ENCODE results near the gene MPPED2. TPM values are rescaled to one million over a fixed set of nuclear protein-coding genes. Genes with fewer than 3 reads are reported as not detected.

MPPED2 gene
- total RNA-seq, 1 donor from 2014 or later, result 1.6 TPM

DNA sequence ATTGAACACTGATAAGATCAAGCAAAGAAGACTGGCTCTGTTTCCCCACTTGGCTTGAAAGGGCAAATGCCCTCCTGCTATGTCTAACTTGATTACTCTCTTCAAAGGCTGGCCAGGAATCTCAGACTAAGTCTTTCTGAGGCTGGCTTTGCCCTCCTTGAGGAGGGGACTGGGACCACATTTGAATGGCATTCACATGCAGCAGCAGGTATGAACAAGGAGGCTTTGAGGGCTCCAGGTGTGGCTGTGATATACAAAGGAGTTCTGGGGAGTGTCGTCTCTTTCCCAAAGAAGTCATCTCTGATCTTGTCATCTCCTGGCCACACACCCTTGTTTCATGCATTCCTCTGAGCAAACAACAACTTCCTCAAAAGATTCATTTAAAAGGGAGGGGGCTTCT lies 132.4 kb downstream of the MPPED2 start:
- Histone ChIP-seq H3K9ac (ENCODE audit: low read length) (no peak overlapping the region), H2AFZ (ENCODE audit: low read depth, low read length) (no peak overlapping the region), H3K4me1 (ENCODE audit: insufficient read depth, low read length) (no peaks in the 10 kb centered on the region), H3K27ac (ENCODE audit: low read depth, low read length) (no peak overlapping the region), H3K4me2 (ENCODE audit: low read length) (no peak overlapping the region), H3K27me3 (ENCODE audit: insufficient read depth, low read length) (no peaks in the 10 kb centered on the region), H4K20me1 (ENCODE audit: insufficient read depth, low read length) (no peaks in the 10 kb centered on the region), H3K4me3 (ENCODE audit: insufficient read depth, low read depth, low read length) (no peak overlapping the region), H3K9me3 (ENCODE audit: insufficient read depth, low read depth, low read length) (no peaks in the 10 kb centered on the region), H3K36me3 (ENCODE audit: insufficient read depth, low read length) (no peaks in the 10 kb centered on the region), H3K79me2 (ENCODE audit: insufficient read depth, low read length) (no peaks in the 10 kb centered on the region)
- TF ChIP-seq, protein P1, sequence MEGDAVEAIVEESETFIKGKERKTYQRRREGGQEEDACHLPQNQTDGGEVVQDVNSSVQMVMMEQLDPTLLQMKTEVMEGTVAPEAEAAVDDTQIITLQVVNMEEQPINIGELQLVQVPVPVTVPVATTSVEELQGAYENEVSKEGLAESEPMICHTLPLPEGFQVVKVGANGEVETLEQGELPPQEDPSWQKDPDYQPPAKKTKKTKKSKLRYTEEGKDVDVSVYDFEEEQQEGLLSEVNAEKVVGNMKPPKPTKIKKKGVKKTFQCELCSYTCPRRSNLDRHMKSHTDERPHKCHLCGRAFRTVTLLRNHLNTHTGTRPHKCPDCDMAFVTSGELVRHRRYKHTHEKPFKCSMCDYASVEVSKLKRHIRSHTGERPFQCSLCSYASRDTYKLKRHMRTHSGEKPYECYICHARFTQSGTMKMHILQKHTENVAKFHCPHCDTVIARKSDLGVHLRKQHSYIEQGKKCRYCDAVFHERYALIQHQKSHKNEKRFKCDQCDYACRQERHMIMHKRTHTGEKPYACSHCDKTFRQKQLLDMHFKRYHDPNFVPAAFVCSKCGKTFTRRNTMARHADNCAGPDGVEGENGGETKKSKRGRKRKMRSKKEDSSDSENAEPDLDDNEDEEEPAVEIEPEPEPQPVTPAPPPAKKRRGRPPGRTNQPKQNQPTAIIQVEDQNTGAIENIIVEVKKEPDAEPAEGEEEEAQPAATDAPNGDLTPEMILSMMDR (IDR thresholded peaks at IDR 0.05; ENCODE audit: insufficient read depth, low read depth, low read length), result no peak
- no peak for TF ChIP-seq EZH2 (IDR thresholded peaks at IDR 0.05; ENCODE audit: insufficient read depth, low read length)
- no peak for DNase-seq (ENCODE audit: low read depth)
- H3K4me3 Mint-ChIP-seq (ENCODE audit: unreplicated experiment), result no peak overlapping the region
- FAIRE-seq, result no peak
- H3K4me1 Mint-ChIP-seq (ENCODE audit: low read depth, unreplicated experiment), result peaks cover 9% of the 10 kb centered on the region
- H3K27ac Mint-ChIP-seq (ENCODE audit: unreplicated experiment), result no peak overlapping the region
- peaks cover 3% of the 10 kb centered on the region for H3K9me3 Mint-ChIP-seq (ENCODE audit: unreplicated experiment)
- peaks cover 2% of the 10 kb centered on the region for H3K27me3 Mint-ChIP-seq (ENCODE audit: low read depth, unreplicated experiment)
- H3K36me3 Mint-ChIP-seq (ENCODE audit: low read depth, unreplicated experiment), result no peaks in the 10 kb centered on the region

DNA sequence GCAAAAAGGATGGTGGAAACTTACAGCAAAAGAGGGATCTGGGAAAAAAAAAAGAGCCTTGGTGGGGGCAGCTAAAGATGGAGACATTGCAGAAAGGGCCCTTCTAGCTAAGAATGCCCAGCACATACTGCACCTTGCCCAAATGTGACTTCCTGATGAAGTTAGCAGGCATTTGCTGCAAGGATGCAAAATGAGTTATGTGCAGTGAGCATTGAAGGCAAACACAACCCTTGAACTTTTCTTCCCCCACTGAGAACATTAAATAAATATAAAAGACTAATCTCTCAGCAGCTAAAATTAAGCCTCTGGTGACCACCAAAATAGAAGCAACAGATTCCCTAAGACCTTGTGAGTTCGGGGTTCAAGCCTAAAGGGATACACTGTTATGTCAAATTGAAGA lies 133.3 kb downstream of the MPPED2 start:
- no peaks in the 10 kb centered on the region for H3K4me1 ChIP-seq (ENCODE audit: insufficient read depth, low read length)
- FAIRE-seq, result no peak

DNA sequence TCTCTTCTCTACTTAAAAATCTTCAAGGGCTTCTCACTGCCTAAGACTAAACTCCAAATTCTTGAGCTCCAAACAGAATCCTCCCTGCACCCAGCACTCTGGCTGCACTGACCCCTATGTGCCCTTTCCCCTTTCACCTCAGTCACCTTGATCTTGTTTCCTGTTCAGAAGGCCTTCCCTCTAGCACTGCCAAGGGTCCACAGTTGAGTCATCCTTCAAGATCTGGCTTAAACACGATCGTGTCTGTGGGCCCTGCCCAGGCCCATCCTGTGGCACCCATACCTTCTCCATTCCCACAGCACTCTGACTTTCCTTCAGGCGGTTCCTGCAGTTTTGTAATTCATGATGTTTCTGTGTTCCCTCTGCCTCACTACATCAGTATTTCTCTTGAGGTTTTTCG lies 134.0 kb downstream of the MPPED2 start:
- Histone ChIP-seq H4K20me1 (ENCODE audit: insufficient read depth, low read length) (no peaks in the 10 kb centered on the region), H3K36me3 (ENCODE audit: insufficient read depth, low read length) (no peaks in the 10 kb centered on the region), H3K4me1 (ENCODE audit: insufficient read depth, low read length) (no peaks in the 10 kb centered on the region), H3K79me2 (ENCODE audit: insufficient read depth, low read length) (no peaks in the 10 kb centered on the region), H3K4me2 (ENCODE audit: low read length) (no peak overlapping the region), H3K4me3 (ENCODE audit: insufficient read depth, low read depth, low read length) (no peak overlapping the region), H3K9me3 (ENCODE audit: insufficient read depth, low read depth, low read length) (no peaks in the 10 kb centered on the region), H3K27me3 (ENCODE audit: insufficient read depth, low read length) (no peaks in the 10 kb centered on the region), H2AFZ (ENCODE audit: low read depth, low read length) (no peak overlapping the region), H3K9ac (ENCODE audit: low read length) (no peak overlapping the region), H3K27ac (ENCODE audit: low read depth, low read length) (no peak overlapping the region)
- no peak overlapping the region for H3K4me3 Mint-ChIP-seq (ENCODE audit: unreplicated experiment)
- H3K27me3 Mint-ChIP-seq (ENCODE audit: low read depth, unreplicated experiment), result peaks cover 2% of the 10 kb centered on the region
- DNase-seq (ENCODE audit: low read depth) (no peak), FAIRE-seq (no peak)
- no peak for TF ChIP-seq EZH2 (IDR thresholded peaks at IDR 0.05; ENCODE audit: insufficient read depth, low read length)
- TF ChIP-seq, protein P1 (IDR thresholded peaks at IDR 0.05; ENCODE audit: insufficient read depth, low read depth, low read length), result no peak
- H3K9me3 Mint-ChIP-seq (ENCODE audit: unreplicated experiment), result peaks cover 3% of the 10 kb centered on the region
- H3K27ac Mint-ChIP-seq (ENCODE audit: unreplicated experiment), result no peak overlapping the region
- H3K36me3 Mint-ChIP-seq (ENCODE audit: low read depth, unreplicated experiment), result no peaks in the 10 kb centered on the region
- peaks cover 9% of the 10 kb centered on the region for H3K4me1 Mint-ChIP-seq (ENCODE audit: low read depth, unreplicated experiment)

More for the DNA sequence above, 133.3 kb downstream of the MPPED2 start:
- H3K9me3 Mint-ChIP-seq (ENCODE audit: unreplicated experiment), result peaks cover 3% of the 10 kb centered on the region
- Histone ChIP-seq H4K20me1 (ENCODE audit: insufficient read depth, low read length) (no peaks in the 10 kb centered on the region), H3K36me3 (ENCODE audit: insufficient read depth, low read length) (no peaks in the 10 kb centered on the region), H3K4me3 (ENCODE audit: insufficient read depth, low read depth, low read length) (no peak overlapping the region), H3K27me3 (ENCODE audit: insufficient read depth, low read length) (no peaks in the 10 kb centered on the region), H3K9me3 (ENCODE audit: insufficient read depth, low read depth, low read length) (no peaks in the 10 kb centered on the region), H3K79me2 (ENCODE audit: insufficient read depth, low read length) (no peaks in the 10 kb centered on the region), H3K27ac (ENCODE audit: low read depth, low read length) (no peak overlapping the region), H2AFZ (ENCODE audit: low read depth, low read length) (no peak overlapping the region), H3K9ac (ENCODE audit: low read length) (no peak overlapping the region), H3K4me2 (ENCODE audit: low read length) (no peak overlapping the region)
- H3K4me1 Mint-ChIP-seq (ENCODE audit: low read depth, unreplicated experiment), result peaks cover 9% of the 10 kb centered on the region
- H3K4me3 Mint-ChIP-seq (ENCODE audit: unreplicated experiment), result no peak overlapping the region
- H3K27me3 Mint-ChIP-seq (ENCODE audit: low read depth, unreplicated experiment), result peaks cover 2% of the 10 kb centered on the region
- no peaks in the 10 kb centered on the region for H3K36me3 Mint-ChIP-seq (ENCODE audit: low read depth, unreplicated experiment)
- no peak overlapping the region for H3K27ac Mint-ChIP-seq (ENCODE audit: unreplicated experiment)
- DNase-seq (ENCODE audit: low read depth), result no peak
- TF ChIP-seq EZH2 (IDR thresholded peaks at IDR 0.05; ENCODE audit: insufficient read depth, low read length), result no peak
- TF ChIP-seq, protein P1 (IDR thresholded peaks at IDR 0.05; ENCODE audit: insufficient read depth, low read depth, low read length), result no peak
